ENCODE measurements around the gene KLHL25. TPM values are rescaled to one million over a fixed set of nuclear protein-coding genes. Genes with fewer than 3 reads are reported as not detected.
A peak's percentile ranks its signal among the peaks of the same experiment; 100 is the strongest.

The KLHL25 gene
- total RNA-seq, 1 donor from 2014 or later, result 4.5 TPM

DNA sequence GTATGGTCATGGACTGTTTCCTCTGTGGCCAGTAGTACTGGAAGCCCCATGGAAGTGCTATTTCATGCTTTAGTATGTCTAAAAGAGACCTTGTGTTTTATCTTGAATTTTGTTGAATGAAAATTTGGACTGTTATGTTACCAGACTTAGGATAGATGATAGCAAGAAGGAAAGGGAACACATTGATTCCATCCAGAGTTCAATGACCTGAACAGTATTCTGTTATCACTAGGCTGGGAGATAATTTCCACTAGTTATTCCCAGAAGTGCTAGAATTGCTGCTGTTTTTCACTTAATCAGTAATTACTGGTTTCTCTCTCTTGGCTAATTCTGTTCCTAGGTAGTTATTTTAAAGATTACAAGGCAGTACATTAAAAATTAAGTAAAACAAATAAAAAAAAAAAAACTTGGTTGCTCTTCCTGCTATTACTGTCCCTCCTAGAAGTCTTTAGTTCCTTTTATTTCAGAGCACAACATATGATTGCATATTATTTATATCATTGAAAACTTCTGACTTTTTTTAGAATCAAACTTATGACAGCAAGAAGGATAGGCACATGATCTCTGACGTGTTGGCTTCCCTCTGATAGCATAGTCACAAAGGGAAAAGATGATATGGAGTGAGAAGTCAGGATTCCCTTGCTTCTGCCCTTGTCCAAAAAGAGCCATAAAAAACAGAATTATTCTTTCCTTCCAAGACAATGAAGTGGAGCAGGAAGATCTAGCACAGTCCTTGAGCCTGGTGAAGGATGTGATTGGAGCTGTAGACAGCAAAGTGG lies 72.2 kb downstream of the KLHL25 start:
- no peak for DNase-seq (ENCODE audit: low read depth)

DNA sequence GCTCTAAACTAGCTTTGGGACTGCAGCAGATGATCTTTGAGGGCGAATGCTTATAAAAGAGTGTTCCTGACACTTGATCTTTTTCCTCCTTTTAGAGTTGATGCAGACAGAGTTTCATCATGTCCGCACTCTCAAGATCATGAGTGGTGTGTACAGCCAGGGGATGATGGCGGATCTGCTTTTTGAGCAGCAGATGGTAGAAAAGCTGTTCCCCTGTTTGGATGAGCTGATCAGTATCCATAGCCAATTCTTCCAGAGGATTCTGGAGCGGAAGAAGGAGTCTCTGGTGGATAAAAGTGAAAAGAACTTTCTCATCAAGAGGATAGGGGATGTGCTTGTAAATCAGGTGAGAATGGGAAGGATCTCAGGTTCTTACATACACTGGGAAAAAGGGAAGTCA lies 75.7 kb downstream of the KLHL25 start:
- DNase-seq (ENCODE audit: low read depth), result no peak

DNA sequence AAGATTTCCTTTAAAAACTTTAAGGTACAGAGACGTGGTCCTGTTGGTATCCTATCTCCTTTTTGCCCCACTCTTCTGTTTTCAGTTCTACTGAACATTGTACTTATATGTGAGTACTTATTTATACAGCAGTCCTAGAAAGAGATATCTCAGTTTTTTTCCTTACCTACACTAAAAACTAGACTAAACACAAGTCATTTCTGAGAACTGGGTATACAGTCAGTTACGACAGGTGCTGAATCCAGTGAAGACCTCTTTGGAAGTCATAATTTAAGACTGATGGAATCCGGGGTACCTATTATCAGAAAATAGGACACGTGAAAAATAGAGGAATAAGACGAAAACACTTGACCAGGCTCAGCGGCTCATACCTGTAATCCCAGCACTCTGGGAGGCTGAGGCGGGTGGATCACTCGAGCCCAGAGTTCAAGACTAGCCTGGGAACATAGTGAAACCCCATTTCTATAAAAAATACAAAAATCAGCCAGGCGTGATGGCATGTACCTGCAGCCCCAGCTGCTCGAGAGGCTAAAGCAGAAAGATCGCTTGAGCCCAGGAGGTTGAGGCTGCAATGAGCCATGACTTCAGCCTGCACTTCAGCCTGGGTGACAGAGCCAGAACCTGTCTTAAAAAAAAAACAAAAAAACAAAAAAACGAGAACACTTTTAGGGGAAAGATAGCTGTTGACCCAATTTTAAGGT lies 76.3 kb downstream of the KLHL25 start:
- no peak for DNase-seq (ENCODE audit: low read depth)

DNA sequence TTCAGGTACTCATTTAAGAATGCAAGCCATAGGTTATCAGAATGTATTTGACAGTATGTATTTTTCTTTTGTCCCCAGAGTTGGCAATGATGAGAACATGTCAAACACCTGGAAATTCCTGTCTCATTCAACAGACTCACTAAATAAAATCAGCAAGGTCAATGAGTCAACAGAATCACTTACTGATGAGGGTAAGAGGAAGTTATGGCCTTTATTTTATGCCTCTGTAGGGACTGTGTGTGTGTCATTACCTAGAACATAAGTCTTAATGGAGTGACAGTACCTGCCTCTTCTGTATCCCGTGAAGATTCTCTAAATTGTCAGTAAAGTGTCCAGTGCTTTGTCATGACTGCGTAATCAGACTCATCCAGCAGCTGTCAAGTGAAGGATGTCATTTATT lies 77.5 kb downstream of the KLHL25 start:
- DNase-seq (ENCODE audit: low read depth), result no peak

- DNase-seq (ENCODE audit: low read depth), result peak; percentile 29
Measured at GRCh38 chr15:85716261-85716660, 78.5 kb downstream of the KLHL25 start.

- no peak for DNase-seq (ENCODE audit: low read depth)
Measured at GRCh38 chr15:85711580-85712192, 83.0 kb downstream of the KLHL25 start.

DNA sequence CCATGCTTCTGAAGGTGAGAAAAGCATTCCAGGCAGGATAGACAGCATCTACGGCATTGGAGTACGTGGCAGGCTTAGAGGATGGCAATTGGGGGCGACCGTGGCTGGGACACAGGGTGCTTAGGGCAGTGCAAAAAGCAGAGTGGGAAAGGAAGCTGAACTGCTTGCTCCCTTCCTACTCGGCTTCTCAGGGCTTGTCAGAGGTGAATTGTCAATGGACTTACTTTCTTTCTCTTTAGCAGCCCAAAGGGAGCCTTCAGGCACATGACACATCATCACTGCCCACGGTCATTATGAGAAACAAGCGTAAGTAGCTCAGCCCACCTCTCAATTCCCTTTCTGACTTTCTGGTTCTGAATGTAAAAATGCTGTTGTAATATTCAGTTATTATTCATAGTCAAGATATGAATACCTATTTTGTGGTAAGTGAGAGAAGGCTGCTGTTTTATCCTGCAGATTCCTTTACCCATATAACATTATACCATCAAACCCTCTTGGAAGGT lies 84.3 kb downstream of the KLHL25 start:
- no peak for DNase-seq (ENCODE audit: low read depth)

MicroRNAs within 50 kb of the gene (microRNA counts, 767-probe panel; counts per million panel counts)
- microRNA hsa-miR-1276, result not detected

Small RNA genes lying within 50 kb of the gene (microRNA-seq; reads per million reads assigned to microRNA genes)
- gene MIR1276 (0.65 reads per million), gene MIR548AP (not detected)

All from myocyte (in vitro differentiated cells).